Stomach (tissue), 9 donors: ENCODE results near the gene PCLO. TPM values are rescaled to one million over a fixed set of nuclear protein-coding genes. Genes with fewer than 3 reads are reported as not detected.
"Not testable (repeated sequence)": the region's sequence is repeated elsewhere in the genome, so short reads cannot be mapped to it uniquely, and the experiment has no call there.

Experiments
- DNase-seq, 2 donors: peaks; one replicate each; pipeline versions ENCODE4 v3.0.0 to v3.0.0-alpha.2; 2013 to 2019
- H3K27ac ChIP-seq, 5 donors: fragments of 200-600 bp in 4 of 5; sonication (generic) in 4 of 5; one replicate each; pipeline ENCODE4 v1.5.1; 2013 to 2019; ENCODE audit warnings: mild to moderate bottlenecking in 1 of 5, moderate library complexity in 1 of 5
- H3K27me3 ChIP-seq, 3 donors: fragments of 200-600 bp; sonication (generic); one replicate each; pipeline ENCODE4 v1.5.1; 2017 to 2019; ENCODE audit warnings: mixed run types in 1 of 3
- H3K36me3 ChIP-seq, 4 donors: fragments of 200-600 bp; sonication (generic); 1 replicate in 3 of 4; 2 replicates in 1 of 4; pipeline ENCODE4 v1.5.1; 2016 to 2019
- H3K4me1 ChIP-seq, 4 donors: fragments of 200-600 bp; sonication (generic); one replicate each; pipeline ENCODE4 v1.5.1; 2016 to 2019
- H3K4me3 ChIP-seq, 4 donors: fragments of 200-600 bp; sonication (generic) in 3 of 4; one replicate each; pipeline ENCODE4 v1.5.1; 2016 to 2019; ENCODE audit warnings: mild to moderate bottlenecking in 1 of 4
- H3K9me3 ChIP-seq, 4 donors: fragments of 200-600 bp; sonication (generic); one replicate each; pipeline ENCODE4 v1.5.1; 2016 to 2019
- EP300 ChIP-seq: sonication (generic); formaldehyde crosslinking; IDR thresholded peaks from one replicate; pipeline ENCODE4 v1.6.1; 2017; ENCODE audit warnings: antibody characterized with exemption
- POLR2A ChIP-seq, 4 donors: fragments of 450-650 bp; IDR thresholded peaks; one replicate each; pipeline ENCODE4 v1.6.1; 2016; ENCODE audit warnings: antibody characterized with exemption in 4 of 4, control low read depth in 2 of 4, mild to moderate bottlenecking in 1 of 4, moderate library complexity in 1 of 4
- POLR2AphosphoS5 ChIP-seq, 3 donors: sonication (generic); formaldehyde crosslinking; IDR thresholded peaks; one replicate each; pipeline ENCODE4 v1.6.1; 2016; ENCODE audit warnings: antibody characterized with exemption in 3 of 3
- whole genome bisulfite sequencing, 5 donors: extraction: QIAGEN DNeasy Blood & Tissue Kit in 3 of 5; methylation state at CpG; one replicate each; pipeline versions ENCODE4 v1.1.5 to v1.1.7; 2013 to 2018; 5-methylcytosine and 5-hydroxymethylcytosine counted together
- intact Hi-C: fragments of 100-400 bp; cut with DNase I; formaldehyde crosslinking; loops from one replicate; pipeline ENCODE4 v1.15.1; 2023; ENCODE audit warnings: low total_unique reads
- polyA plus RNA-seq, 3 donors: library from polyadenylated mRNA; stranded (reverse); fragments of 200-250 nt; gene quantifications; one replicate each; pipeline ENCODE4 v1.2.3, GENCODE V29; 2013
- total RNA-seq, 5 donors: library from RNA; depleted of rRNA; stranded (reverse); fragments of >200 nt; gene quantifications; one replicate each; pipeline versions ENCODE4 v1.1.0 to v1.2.3, GENCODE V29; 2014 to 2016
- TF ChIP-seq, protein P1 (sequence below), 7 experiments: fragments of 450-650 bp in 4 of 7; fragments of 200-600 bp in 3 of 7; sonication (generic) in 3 of 7; IDR thresholded peaks; one replicate each; pipeline ENCODE4 v1.5.1; 2016 to 2019; ENCODE audit warnings: antibody characterized with exemption in 7 of 7, control low read depth in 2 of 7, mild to moderate bottlenecking in 1 of 7
- donor health status: healthy with polysubstance abuse.
- donor health status: Bipolar disorder and iron deficiency.
- donor health status: healthy.

PCLO gene
- total and polyA plus RNA-seq, 8 donors: 0.31 to 8.1 (median 3.9) TPM

DNA sequence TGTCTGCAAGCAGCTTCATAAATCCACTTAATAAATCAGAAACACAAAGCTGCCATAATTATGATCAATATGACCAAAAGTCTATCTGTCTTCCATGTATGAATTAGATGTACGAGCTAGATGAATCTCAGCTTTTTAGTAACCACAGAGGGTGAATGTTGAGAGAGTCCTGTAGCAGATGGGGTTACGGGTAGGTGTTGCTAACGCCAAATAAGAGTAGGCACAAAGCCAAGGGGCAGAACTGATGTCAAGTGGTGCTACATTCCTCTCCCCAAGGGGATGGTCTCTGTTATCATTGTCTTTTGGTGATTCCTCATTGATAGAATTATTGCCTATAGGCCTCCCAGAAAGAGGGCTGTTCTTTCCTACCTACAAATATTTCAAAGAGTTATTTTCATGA, 257.8 kb downstream of the PCLO start:
- no peak overlapping the region for H3K27ac ChIP-seq
- intact Hi-C loops: no loop called here
- H3K27me3 ChIP-seq: no peaks in the 10 kb centered on the region
- H3K4me1 ChIP-seq: no peaks in the 10 kb centered on the region
- no peak overlapping the region for H3K4me3 ChIP-seq
- 65 to 84% (median 82%) methylated on average over 3 of the region's 3 CpGs for WGBS, 5 donors
- H3K9me3 ChIP-seq: no peaks in the 10 kb centered on the region
- TF ChIP-seq POLR2AphosphoS5 (IDR thresholded peaks at IDR 0.05) (no peak), POLR2A (IDR thresholded peaks at IDR 0.05) (no peak), EP300 (no peak)
- TF ChIP-seq, protein P1, sequence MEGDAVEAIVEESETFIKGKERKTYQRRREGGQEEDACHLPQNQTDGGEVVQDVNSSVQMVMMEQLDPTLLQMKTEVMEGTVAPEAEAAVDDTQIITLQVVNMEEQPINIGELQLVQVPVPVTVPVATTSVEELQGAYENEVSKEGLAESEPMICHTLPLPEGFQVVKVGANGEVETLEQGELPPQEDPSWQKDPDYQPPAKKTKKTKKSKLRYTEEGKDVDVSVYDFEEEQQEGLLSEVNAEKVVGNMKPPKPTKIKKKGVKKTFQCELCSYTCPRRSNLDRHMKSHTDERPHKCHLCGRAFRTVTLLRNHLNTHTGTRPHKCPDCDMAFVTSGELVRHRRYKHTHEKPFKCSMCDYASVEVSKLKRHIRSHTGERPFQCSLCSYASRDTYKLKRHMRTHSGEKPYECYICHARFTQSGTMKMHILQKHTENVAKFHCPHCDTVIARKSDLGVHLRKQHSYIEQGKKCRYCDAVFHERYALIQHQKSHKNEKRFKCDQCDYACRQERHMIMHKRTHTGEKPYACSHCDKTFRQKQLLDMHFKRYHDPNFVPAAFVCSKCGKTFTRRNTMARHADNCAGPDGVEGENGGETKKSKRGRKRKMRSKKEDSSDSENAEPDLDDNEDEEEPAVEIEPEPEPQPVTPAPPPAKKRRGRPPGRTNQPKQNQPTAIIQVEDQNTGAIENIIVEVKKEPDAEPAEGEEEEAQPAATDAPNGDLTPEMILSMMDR (IDR thresholded peaks at IDR 0.05): no peak
- no peak for DNase-seq
- H3K36me3 ChIP-seq: no peaks in the 10 kb centered on the region

DNA sequence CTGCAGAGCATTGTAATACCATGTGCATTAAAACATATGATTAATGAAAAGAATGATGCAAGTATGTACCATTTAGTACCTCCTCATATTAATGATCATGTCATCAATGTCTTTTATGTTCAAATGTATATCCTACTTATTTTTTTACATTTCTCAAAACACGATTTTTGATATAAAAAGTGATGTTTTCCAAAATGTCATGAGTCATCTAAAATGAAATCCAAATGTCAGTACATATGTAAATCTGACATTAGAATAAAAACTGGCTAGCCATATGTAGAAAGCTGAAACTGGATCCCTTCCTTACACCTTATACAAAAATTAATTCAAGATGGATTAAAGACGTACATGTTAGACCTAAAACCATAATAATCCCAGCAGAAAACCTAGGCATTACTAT, 261.6 kb downstream of the PCLO start:
- H3K27me3 ChIP-seq, DNase-seq, H3K27ac ChIP-seq, H3K9me3 ChIP-seq, H3K36me3 ChIP-seq, H3K4me3 ChIP-seq, H3K4me1 ChIP-seq, intact Hi-C loops: not testable (repeated sequence)
- 75 to 86% (median 80%) methylated on average over 2 of the region's 2 CpGs for WGBS, 5 donors

DNA sequence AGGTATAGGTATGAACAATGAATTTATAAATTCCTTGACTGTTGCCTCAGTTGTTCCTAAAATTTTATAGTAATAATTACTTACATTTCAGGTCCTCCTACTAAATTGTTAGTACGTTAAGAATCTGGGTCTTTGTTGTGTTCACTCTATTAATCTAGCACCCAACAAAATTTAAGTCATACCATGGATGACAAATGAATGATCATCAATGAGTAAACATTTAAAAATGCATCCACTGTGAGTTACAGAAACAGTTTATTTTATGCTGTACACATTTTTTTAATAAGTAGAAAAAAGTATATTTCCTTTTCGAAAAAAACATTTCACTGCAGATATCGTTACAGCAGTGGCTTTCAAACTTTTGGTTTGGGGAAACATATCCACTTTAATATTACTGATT, 265.2 kb downstream of the PCLO start:
- Histone ChIP-seq H3K4me3 (no peak overlapping the region), H3K27me3 (no peaks in the 10 kb centered on the region), H3K27ac (no peak overlapping the region), H3K36me3 (no peaks in the 10 kb centered on the region), H3K4me1 (no peaks in the 10 kb centered on the region), H3K9me3 (no peaks in the 10 kb centered on the region)
- no peak for DNase-seq
- intact Hi-C loops: no loop called here
- WGBS, 5 donors: 76 to 89% (median 83%) methylated on average over 3 of the region's 3 CpGs
- TF ChIP-seq POLR2AphosphoS5 (IDR thresholded peaks at IDR 0.05): no peak
- TF ChIP-seq, protein P1 (IDR thresholded peaks at IDR 0.05): no peak
- TF ChIP-seq EP300: no peak
- no peak for TF ChIP-seq POLR2A (IDR thresholded peaks at IDR 0.05)

DNA sequence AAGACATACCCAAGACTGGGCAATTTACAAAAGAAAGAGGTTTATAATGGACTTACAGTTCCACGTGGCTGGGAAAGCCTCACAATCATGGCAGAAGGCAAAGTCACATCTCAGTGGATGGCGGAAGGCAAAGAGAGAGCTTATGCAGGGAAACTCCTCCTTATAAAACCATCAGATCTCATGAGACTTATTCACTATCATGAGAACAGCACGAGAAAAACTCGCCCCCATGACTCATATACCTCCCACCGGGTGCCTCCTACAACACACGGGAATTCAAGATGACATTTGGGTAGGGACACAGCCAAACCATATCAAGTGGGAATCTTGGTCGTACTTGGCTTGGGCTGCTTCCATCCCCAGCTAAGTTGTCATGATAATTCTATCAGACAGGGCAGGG, 268.3 kb downstream of the PCLO start:
- H3K27me3 ChIP-seq, H3K9me3 ChIP-seq, H3K36me3 ChIP-seq, H3K4me3 ChIP-seq, DNase-seq, intact Hi-C loops, H3K4me1 ChIP-seq, H3K27ac ChIP-seq: not testable (repeated sequence)
- 69 to 83% (median 78%) methylated on average over 7 of the region's 7 CpGs for WGBS, 5 donors

DNA sequence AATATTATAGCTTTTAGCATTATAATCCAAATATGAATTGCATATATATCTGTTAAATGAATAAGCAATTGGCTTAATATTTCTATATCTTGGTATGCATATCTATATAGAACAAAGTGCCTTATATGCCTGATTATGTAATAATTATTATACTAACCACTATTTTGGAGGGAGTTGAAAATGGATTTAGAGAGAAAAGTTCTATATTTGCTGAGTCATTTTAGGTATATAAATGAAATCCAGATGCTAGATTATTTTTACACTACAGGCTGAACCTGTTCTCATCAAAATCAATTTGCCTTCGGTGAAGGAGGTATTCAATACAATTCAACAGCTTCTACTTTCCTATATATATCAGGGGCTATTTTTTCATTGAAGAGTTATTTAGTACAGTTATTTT, 276.4 kb downstream of the PCLO start:
- H3K27me3 ChIP-seq: no peaks in the 10 kb centered on the region
- H3K9me3 ChIP-seq: no peaks in the 10 kb centered on the region
- TF ChIP-seq EP300 (no peak), POLR2AphosphoS5 (IDR thresholded peaks at IDR 0.05) (no peak), POLR2A (IDR thresholded peaks at IDR 0.05) (no peak)
- TF ChIP-seq, protein P1 (IDR thresholded peaks at IDR 0.05): no peak
- no peaks in the 10 kb centered on the region for H3K36me3 ChIP-seq
- H3K4me1 ChIP-seq: no peaks in the 10 kb centered on the region
- intact Hi-C loops: no loop called here
- no peak overlapping the region for H3K4me3 ChIP-seq
- 0 to 93% (median 56%) methylated on average over 1 of the region's 1 CpG for WGBS, 5 donors
- no peak for DNase-seq
- no peak overlapping the region for H3K27ac ChIP-seq

DNA sequence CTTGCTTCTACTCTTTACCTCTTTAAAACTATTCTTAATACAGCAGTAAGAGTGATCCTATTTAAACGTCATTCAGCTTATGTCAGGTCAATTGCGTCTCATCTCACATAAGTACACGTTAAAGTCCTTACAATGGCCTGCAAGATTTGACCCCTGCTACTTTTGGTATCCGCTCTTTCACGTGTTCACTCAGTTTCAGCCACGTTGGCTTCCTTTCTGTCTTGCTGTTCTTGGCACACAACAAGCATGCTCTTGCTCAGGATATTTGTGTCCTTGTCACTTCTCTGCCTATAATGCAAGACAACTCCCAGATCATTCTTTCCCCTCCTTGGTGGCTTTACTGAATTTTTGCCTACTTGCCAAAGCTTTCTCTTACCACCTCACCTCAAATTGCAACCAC, 296.8 kb downstream of the PCLO start:
- H3K4me3 ChIP-seq: no peak overlapping the region
- no peaks in the 10 kb centered on the region for H3K9me3 ChIP-seq
- H3K27ac ChIP-seq: no peak overlapping the region
- no peaks in the 10 kb centered on the region for H3K36me3 ChIP-seq
- TF ChIP-seq, protein P1 (IDR thresholded peaks at IDR 0.05): no peak
- TF ChIP-seq POLR2AphosphoS5 (IDR thresholded peaks at IDR 0.05) (no peak), EP300 (no peak), POLR2A (IDR thresholded peaks at IDR 0.05) (no peak)
- 86 to 90% (median 87%) methylated on average over 6 of the region's 6 CpGs for WGBS, 5 donors
- no peaks in the 10 kb centered on the region for H3K27me3 ChIP-seq
- DNase-seq: no peak
- no peaks in the 10 kb centered on the region for H3K4me1 ChIP-seq
- intact Hi-C loops: no loop called here
